ENCODE measurements around the gene AK8. TPM values are rescaled to one million over a fixed set of nuclear protein-coding genes. Genes with fewer than 3 reads are reported as not detected.
A peak's percentile ranks its signal among the peaks of the same experiment; 100 is the strongest.

The AK8 gene
- total and polyA plus RNA-seq, 9 of the 15 experiments (the other 6 are each of a cell fraction or from before 2014, with no cell fraction given) = 0.06 to 0.37 TPM; not detected in 7

GRCh38 chr9:132888151-132888550 is 10.1 kb upstream of the AK8 start:
- in situ Hi-C loops (cut with MboI) = no loop called here
- 17% methylated on average over 16 of the region's 18 CpGs for WGBS (ENCODE audit: insufficient coverage, low coverage, missing lambda C conversion rate)
- BruUV-seq (replicated peaks) = no TSS peak
- CTCF ChIA-PET (ENCODE audit: low intra/inter-chr PET ratio) = no interaction called here
- ATAC-seq (no peak; the same call in 2 of the 3 replicates), FAIRE-seq (no peak), DNase-seq (ENCODE audit: extremely low read depth in 1 of 4, low spot score in 3 of 4) (no peak)
- Histone ChIP-seq H3K9me1 (ENCODE audit: control insufficient read depth, insufficient read depth, low read length) (no peaks in the 10 kb centered on the region), H3K79me2 (ENCODE audit: control insufficient read depth, insufficient read depth, low read length) (no peaks in the 10 kb centered on the region), H3K4me1 (replicated peaks in 1 of 2; ENCODE audit: control insufficient read depth in 2 of 2, insufficient read depth in 2 of 2, low read length in 2 of 2) (0 out of 5 replicates have a peak, but pooled peaks cover 0 to 3% of the 10 kb centered on the region in 2 experiments), H3K27ac (ENCODE audit: extremely low read depth, low read depth, low read length) (no peak overlapping the region), H3K27me3 (ENCODE audit: control insufficient read depth in 2 of 2, insufficient read depth in 2 of 2, low read length in 2 of 2) (peaks cover 41 to 61% of the 10 kb centered on the region in 2 experiments), H3K9ac (ENCODE audit: insufficient read depth in 1 of 2, low read depth in 2 of 2, low read length in 2 of 2) (0 out of 4 replicates have a peak overlapping the region, but pooled peaks of 1 of the 2 experiments have one; percentile 23), H3K4me3 (no peak overlapping the region), H3K9me3 (replicated peaks; ENCODE audit: control insufficient read depth, insufficient read depth, low read depth, low read length) (no peaks in the 10 kb centered on the region), H4K20me1 (replicated peaks; ENCODE audit: control insufficient read depth, insufficient read depth, low read length) (peaks cover 4% of the 10 kb centered on the region; the same call in 1 of the 2 replicates), H3K36me3 (ENCODE audit: control insufficient read depth, insufficient read depth, low read length) (no peaks in the 10 kb centered on the region), H2AFZ (ENCODE audit: low read depth, low read length) (no peak overlapping the region), H3K4me2 (ENCODE audit: insufficient read depth, low read length) (no peak overlapping the region)
- POLR2A ChIA-PET = interaction anchor here (0.6 to 1.7 kb wide), 4 partner anchors 9 to 39 kb away, joined by 3 to 6 read pairs (median 3); partner anchors contain the start of gene SPACA9
- intact Hi-C loops (cut with micrococcal nuclease) = no loop called here
- no peak for TF ChIP-seq SNRNP70 (optimal IDR thresholded peaks at IDR 0.05; ENCODE audit: low read depth, low read length)
- no peak for TF ChIP-seq CHD7 (IDR thresholded peaks at IDR 0.05; ENCODE audit: low read depth, low read length)
- TF ChIP-seq U2AF2 (optimal IDR thresholded peaks at IDR 0.05; ENCODE audit: low read depth, low read length) = no peak
- TF ChIP-seq TCF3 (CRISPR knock-in tag; IDR thresholded peaks at IDR 0.05) = no peak
- no peak for TF ChIP-seq ZNF785 (CRISPR knock-in tag; IDR thresholded peaks at IDR 0.05)
- TF ChIP-seq PURB (CRISPR knock-in tag; IDR thresholded peaks at IDR 0.05; ENCODE audit: low read depth) = no peak
- no peak for TF ChIP-seq E2F8 (IDR thresholded peaks at IDR 0.05; ENCODE audit: low read depth, partially characterized antibody)

Measured in K562 (cell line).